NCI-H446 treated with DMSO at 0.1 percent for 48 hours (cell line): ENCODE data around the gene TMEM116.
"Not testable (repeated sequence)": the region's sequence is repeated elsewhere in the genome, so short reads cannot be mapped to it uniquely, and the experiment has no call there.

Source experiments
- DNase-seq: peaks from one replicate; lab custom pipeline; 2025; lab: John Stamatoyannopoulos, UW

The TMEM116 gene

GRCh38 chr12:112009596-112009995 is 3.4 kb downstream of the TMEM116 start:
- not testable (repeated sequence) for DNase-seq

- no peak for DNase-seq
These were observed 4.0 kb downstream of the TMEM116 start for GRCh38 chr12:112008918-112009317.

GRCh38 chr12:112007945-112008344 is 5.0 kb downstream of the TMEM116 start:
- no peak for DNase-seq

GRCh38 chr12:112005419-112006395 is 7.3 kb downstream of the TMEM116 start:
- no peak for DNase-seq

- no peak for DNase-seq
These were observed 8.9 kb downstream of the TMEM116 start for GRCh38 chr12:112004041-112004440.

- no peak for DNase-seq
These were observed 11.4 kb downstream of the TMEM116 start for GRCh38 chr12:112001576-112001975.

GRCh38 chr12:112000820-112001219 is 12.1 kb downstream of the TMEM116 start:
- no peak for DNase-seq

- not testable (repeated sequence) for DNase-seq
These were observed 13.8 kb downstream of the TMEM116 start for GRCh38 chr12:111999129-111999528.

GRCh38 chr12:111998015-111998414 is 14.9 kb downstream of the TMEM116 start:
- DNase-seq: no peak

GRCh38 chr12:111997300-111997699 is 15.7 kb downstream of the TMEM116 start:
- DNase-seq: no peak

GRCh38 chr12:111995782-111996480 is 17.0 kb downstream of the TMEM116 start:
- no peak for DNase-seq

- not testable (repeated sequence) for DNase-seq
These were observed 18.5 kb downstream of the TMEM116 start for GRCh38 chr12:111994211-111995111.

GRCh38 chr12:111993292-111994150 is 19.4 kb downstream of the TMEM116 start:
- no peak for DNase-seq

- no peak for DNase-seq
These were observed 20.5 kb downstream of the TMEM116 start for GRCh38 chr12:111992464-111992863.

- no peak for DNase-seq
These were observed 21.0 kb downstream of the TMEM116 start for GRCh38 chr12:111991946-111992345.

- no peak for DNase-seq
These were observed 21.4 kb downstream of the TMEM116 start for GRCh38 chr12:111991535-111991934.

- DNase-seq: no peak
These were observed 28.1 kb downstream of the TMEM116 start for GRCh38 chr12:111984820-111985219.

- no peak for DNase-seq
These were observed 31.0 kb downstream of the TMEM116 start for GRCh38 chr12:111981987-111982386.

- DNase-seq: no peak
These were observed 32.4 kb downstream of the TMEM116 start for GRCh38 chr12:111980598-111980997.

GRCh38 chr12:111978545-111978944 is 34.4 kb downstream of the TMEM116 start:
- DNase-seq: no peak

- no peak for DNase-seq
These were observed 36.1 kb downstream of the TMEM116 start for GRCh38 chr12:111976860-111977259.
